GM12873 (cell line): ENCODE results near the gene DCLK3.

Experiments used
- CTCF ChIP-seq: IDR thresholded peaks from 2 replicates; pipeline ENCODE4 v1.5.1; 2012; ENCODE audit warnings: low read depth, mild to moderate bottlenecking, moderate library complexity, low read length, control low read depth; ENCODE audit not compliant: insufficient read depth; ENCODE audit errors: missing control alignments

DCLK3 gene

GRCh38 chr3:36709281-36709680, 55.1 kb downstream of the DCLK3 start:
- TF ChIP-seq CTCF = no peak

GRCh38 chr3:36707623-36708409, 56.5 kb downstream of the DCLK3 start:
- TF ChIP-seq CTCF = peak; percentile 35

- TF ChIP-seq CTCF = no peak
These were observed 59.3 kb downstream of the DCLK3 start for GRCh38 chr3:36705015-36705414.

GRCh38 chr3:36704280-36704679, 60.1 kb downstream of the DCLK3 start:
- no peak for TF ChIP-seq CTCF

GRCh38 chr3:36701249-36701572, 63.1 kb downstream of the DCLK3 start:
- TF ChIP-seq CTCF = no peak

- TF ChIP-seq CTCF = peak; percentile 88
These were observed 63.7 kb downstream of the DCLK3 start for GRCh38 chr3:36700537-36701248.

- no peak for TF ChIP-seq CTCF
These were observed 66.0 kb downstream of the DCLK3 start for GRCh38 chr3:36698314-36698713.
